Measurements from ENCODE around the gene SOCS7. TPM values are rescaled to one million over a fixed set of nuclear protein-coding genes. Genes with fewer than 3 reads are reported as not detected.

Gene SOCS7
- total RNA-seq, 2 experiments from 2014 or later: 14.1 to 15.0 TPM

- H3K4me3 Mint-ChIP-seq: no peak overlapping the region
- no peak for DNase-seq
- H3K4me1 Mint-ChIP-seq: peaks cover 3% of the 10 kb centered on the region
- ChIA-PET POLR2A (no interaction called here), CTCF (interaction anchor here (1.0 kb wide), 1 partner anchor 24 kb away, joined by 3 read pairs; no protein-coding TSS in a partner anchor)
- peaks cover 15% of the 10 kb centered on the region for H3K27me3 Mint-ChIP-seq
- H3K36me3 Mint-ChIP-seq (ENCODE audit: low read depth): no peaks in the 10 kb centered on the region
- no peak overlapping the region for H3K27ac Mint-ChIP-seq
- no peaks in the 10 kb centered on the region for H3K9me3 Mint-ChIP-seq
Measured at GRCh38 chr17:38447502-38448085, 96.0 kb downstream of the SOCS7 start.

DNA sequence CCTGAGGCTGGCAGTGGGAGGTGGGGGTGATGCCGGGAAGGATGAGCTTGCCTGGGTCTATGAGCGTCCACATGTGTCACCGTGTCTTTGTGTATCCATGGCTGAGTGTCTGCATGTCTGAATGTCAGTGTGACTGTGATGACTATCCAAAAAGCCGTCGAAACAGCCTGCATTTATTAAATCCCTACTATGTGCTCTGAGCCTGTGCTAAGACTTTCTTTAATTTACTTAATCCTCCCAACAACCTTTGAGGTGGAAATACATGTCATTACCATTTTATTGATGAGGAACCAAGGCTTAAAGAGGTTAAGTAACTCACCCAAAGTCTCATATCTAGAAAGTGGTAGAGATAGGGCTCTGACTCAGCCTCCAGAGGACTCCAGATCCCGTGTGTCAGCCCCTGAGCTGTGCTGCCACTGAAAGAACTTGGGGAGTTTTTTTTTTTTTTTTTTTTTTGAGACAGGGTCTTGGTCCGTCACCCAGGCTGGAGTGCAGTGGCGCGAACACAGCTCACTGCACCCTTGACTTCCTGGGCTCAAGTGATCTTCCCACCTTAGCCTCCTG is 96.6 kb downstream of the SOCS7 start:
- ChIA-PET CTCF (interaction anchor here (0.7 kb wide), 1 partner anchor 126 kb away, joined by 3 read pairs; no protein-coding TSS in a partner anchor), POLR2A (no interaction called here)
- peaks cover 8% of the 10 kb centered on the region for H3K4me1 Mint-ChIP-seq
- H3K27ac Mint-ChIP-seq: no peak overlapping the region
- DNase-seq: no peak
- H3K9me3 Mint-ChIP-seq: no peaks in the 10 kb centered on the region
- H3K36me3 Mint-ChIP-seq (ENCODE audit: low read depth): no peaks in the 10 kb centered on the region
- no peak overlapping the region for H3K4me3 Mint-ChIP-seq
- peaks cover 21% of the 10 kb centered on the region for H3K27me3 Mint-ChIP-seq

DNA sequence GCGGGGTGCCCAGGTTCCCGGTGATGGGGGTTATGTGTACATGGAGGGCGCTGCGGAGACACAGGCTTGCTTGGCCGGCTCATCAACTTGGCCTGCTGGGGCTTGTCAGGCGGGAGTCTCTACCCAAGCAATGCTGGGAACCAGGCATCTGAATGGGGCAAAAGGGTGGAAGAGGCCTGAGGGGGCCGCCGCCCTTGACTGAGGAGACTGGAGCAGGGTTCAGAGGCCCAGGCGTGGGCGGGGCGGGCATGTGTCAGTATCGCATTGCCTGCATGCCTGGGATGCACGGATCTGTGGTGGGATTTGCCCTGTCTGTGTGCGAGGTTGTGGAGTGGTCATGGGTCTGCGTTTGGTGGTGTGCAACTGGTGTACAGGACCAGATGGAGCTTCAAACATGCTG is 97.7 kb downstream of the SOCS7 start:
- H3K36me3 Mint-ChIP-seq (ENCODE audit: low read depth): no peaks in the 10 kb centered on the region
- ChIA-PET CTCF (no interaction called here), POLR2A (no interaction called here)
- H3K27ac Mint-ChIP-seq: no peak overlapping the region
- no peak for DNase-seq
- no peaks in the 10 kb centered on the region for H3K9me3 Mint-ChIP-seq
- peaks cover 9% of the 10 kb centered on the region for H3K4me1 Mint-ChIP-seq
- H3K4me3 Mint-ChIP-seq: no peak overlapping the region
- H3K27me3 Mint-ChIP-seq: peaks cover 25% of the 10 kb centered on the region

- ChIA-PET POLR2A (no interaction called here), CTCF (no interaction called here)
- Mint-ChIP-seq H3K36me3 (ENCODE audit: low read depth) (no peaks in the 10 kb centered on the region), H3K4me3 (no peak overlapping the region), H3K27ac (no peak overlapping the region), H3K27me3 (peaks cover 34% of the 10 kb centered on the region), H3K4me1 (peaks cover 9% of the 10 kb centered on the region), H3K9me3 (no peaks in the 10 kb centered on the region)
- DNase-seq: no peak
Measured at GRCh38 chr17:38450557-38451029, 98.9 kb downstream of the SOCS7 start.

DNA sequence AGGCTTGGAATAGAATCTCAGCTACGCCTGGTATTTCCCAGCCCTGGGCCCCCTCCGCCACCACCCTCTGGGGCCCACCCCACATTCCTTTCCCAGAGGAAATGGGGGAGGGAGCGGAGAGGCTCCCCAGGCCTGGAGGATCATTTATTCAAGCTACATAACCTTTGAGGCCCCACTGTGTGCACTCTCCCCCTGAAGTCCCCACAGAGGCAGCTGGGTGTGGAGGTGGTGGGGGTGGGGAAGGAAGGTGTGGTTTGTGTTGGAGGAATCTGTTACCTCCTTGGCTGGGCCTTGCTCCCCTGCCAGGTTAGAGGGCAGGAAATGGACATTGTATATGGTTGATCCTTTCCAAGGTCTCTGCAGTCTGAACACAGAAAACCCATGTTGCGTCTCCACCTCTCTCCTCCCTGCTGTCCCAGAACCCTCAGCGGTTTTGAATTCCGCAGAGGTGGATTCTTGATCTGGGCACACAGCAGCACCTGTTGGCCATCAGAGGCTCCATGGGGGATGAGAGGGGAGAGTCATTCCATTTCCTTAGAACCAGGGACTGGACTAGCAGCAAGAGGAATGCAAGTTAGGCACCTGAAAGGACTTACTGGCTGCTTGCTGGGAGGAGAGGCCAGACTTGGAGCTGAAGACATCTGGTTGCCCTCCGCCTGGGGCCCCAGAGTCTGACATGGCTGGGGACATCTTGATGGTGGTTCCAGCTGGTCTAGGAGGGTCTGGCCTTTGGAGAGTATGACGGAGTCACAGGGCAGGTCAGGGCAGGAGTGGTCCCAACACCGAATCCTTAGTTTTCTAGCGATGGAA is 99.6 kb downstream of the SOCS7 start:
- CTCF ChIA-PET: no interaction called here
- peaks cover 37% of the 10 kb centered on the region for H3K27me3 Mint-ChIP-seq
- DNase-seq: no peak
- H3K4me3 Mint-ChIP-seq: no peak overlapping the region
- H3K4me1 Mint-ChIP-seq: peaks cover 9% of the 10 kb centered on the region
- H3K9me3 Mint-ChIP-seq: no peaks in the 10 kb centered on the region
- no peak overlapping the region for H3K27ac Mint-ChIP-seq
- POLR2A ChIA-PET: no interaction called here
- no peaks in the 10 kb centered on the region for H3K36me3 Mint-ChIP-seq (ENCODE audit: low read depth)

GRCh38 chr17:38451840-38452529 is 100.3 kb downstream of the SOCS7 start:
- Mint-ChIP-seq H3K27me3 (peaks cover 41% of the 10 kb centered on the region), H3K4me3 (no peak overlapping the region), H3K36me3 (ENCODE audit: low read depth) (no peaks in the 10 kb centered on the region), H3K9me3 (no peaks in the 10 kb centered on the region), H3K27ac (no peak overlapping the region), H3K4me1 (peaks cover 9% of the 10 kb centered on the region)
- ChIA-PET CTCF (interaction anchor here (0.9 kb wide), 1 partner anchor 211 kb away, joined by 3 read pairs; no protein-coding TSS in a partner anchor), POLR2A (no interaction called here)
- no peak for DNase-seq

- Mint-ChIP-seq H3K9me3 (no peaks in the 10 kb centered on the region), H3K36me3 (ENCODE audit: low read depth) (no peaks in the 10 kb centered on the region), H3K4me3 (no peak overlapping the region), H3K27me3 (peaks cover 47% of the 10 kb centered on the region), H3K27ac (no peak overlapping the region), H3K4me1 (peaks cover 9% of the 10 kb centered on the region)
- POLR2A ChIA-PET: no interaction called here
- DNase-seq: no peak
- CTCF ChIA-PET: interaction anchor here (0.9 kb wide), 1 partner anchor 210 kb away, joined by 3 read pairs; no protein-coding TSS in a partner anchor
Measured at GRCh38 chr17:38452719-38453118, 101.1 kb downstream of the SOCS7 start.

DNA sequence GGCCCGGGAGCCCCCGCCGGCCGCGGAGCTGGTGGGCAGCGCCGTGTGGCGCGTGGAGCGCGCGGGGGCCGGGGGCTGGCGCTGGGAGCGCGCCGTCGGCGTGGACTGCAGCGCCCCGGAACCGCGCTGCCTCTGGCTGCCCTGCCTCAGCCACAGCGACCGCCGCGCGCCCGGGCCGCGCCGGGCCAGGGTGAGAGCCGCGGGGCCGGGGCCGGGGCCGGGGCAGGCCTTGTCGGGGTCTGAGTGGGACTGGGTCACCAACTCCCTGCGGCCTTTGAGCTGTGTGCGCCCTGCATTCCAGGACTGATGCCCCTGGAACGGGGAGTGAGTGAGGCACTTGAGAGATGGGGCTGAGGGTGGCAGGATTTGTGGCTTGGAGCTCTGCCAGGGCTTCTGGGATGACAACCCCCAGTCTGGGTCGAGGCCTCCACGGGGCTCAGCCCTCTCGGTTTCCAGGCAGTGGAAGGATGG is 102.3 kb downstream of the SOCS7 start:
- Mint-ChIP-seq H3K4me3 (no peak overlapping the region), H3K36me3 (ENCODE audit: low read depth) (no peaks in the 10 kb centered on the region), H3K9me3 (no peaks in the 10 kb centered on the region), H3K27me3 (peaks cover 47% of the 10 kb centered on the region), H3K27ac (no peak overlapping the region), H3K4me1 (peaks cover 9% of the 10 kb centered on the region)
- CTCF ChIA-PET: no interaction called here
- DNase-seq: no peak
- POLR2A ChIA-PET: no interaction called here

- Mint-ChIP-seq H3K36me3 (ENCODE audit: low read depth) (no peaks in the 10 kb centered on the region), H3K27me3 (peaks cover 47% of the 10 kb centered on the region), H3K4me3 (no peak overlapping the region), H3K4me1 (peaks cover 9% of the 10 kb centered on the region), H3K9me3 (no peaks in the 10 kb centered on the region), H3K27ac (no peak overlapping the region)
- no peak for DNase-seq
- ChIA-PET CTCF (no interaction called here), POLR2A (no interaction called here)
Measured at GRCh38 chr17:38454532-38454931, 102.9 kb downstream of the SOCS7 start.

Other genes starting within 250 kb of the SOCS7 start
- gene TBC1D3E, start 223.9 kb upstream of the SOCS7 start, total RNA-seq: not detected
- gene TBC1D3, start 159.3 kb upstream of the SOCS7 start, total RNA-seq: not detected
- gene MRPL45, start 54.7 kb upstream of the SOCS7 start, total RNA-seq: 10 to 100 TPM; 25.2 to 26.9 TPM
- under 1 TPM in 1 of 2 experiments, not detected in 1; 0.08 TPM for gene GPR179, start 7.9 kb upstream of the SOCS7 start, total RNA-seq
- under 1 TPM; 0.73 to 0.81 TPM for gene ARHGAP23, start 76.6 kb downstream of the SOCS7 start, total RNA-seq

All from activated CD4-positive, alpha-beta memory T cell treated with anti-CD3 and anti-CD28 coated beads, Interleukin-2, amount 10 ng/mL, durations not matched to agents 7 days and 5 days (primary cell).